ENCODE measurements around the gene PRPF40B.
"Not testable (repeated sequence)": the region's sequence is repeated elsewhere in the genome, so short reads cannot be mapped to it uniquely, and the experiment has no call there.

Gene PRPF40B

GRCh38 chr12:49609875-49610154 lies 13.5 kb upstream of the PRPF40B start:
- DNase-seq: no peak

GRCh38 chr12:49610785-49611184 lies 12.6 kb upstream of the PRPF40B start:
- DNase-seq: not testable (repeated sequence)

- DNase-seq: no peak
Measured at GRCh38 chr12:49612210-49612609, 11.2 kb upstream of the PRPF40B start.

GRCh38 chr12:49615725-49616124 lies 7.6 kb upstream of the PRPF40B start:
- no peak for DNase-seq

GRCh38 chr12:49616533-49617219 lies 6.7 kb upstream of the PRPF40B start:
- no peak for DNase-seq

GRCh38 chr12:49618576-49618975 lies 4.8 kb upstream of the PRPF40B start:
- DNase-seq: no peak

- no peak for DNase-seq
Measured at GRCh38 chr12:49619286-49619685, 4.1 kb upstream of the PRPF40B start.

- DNase-seq: no peak
Measured at GRCh38 chr12:49621651-49622500, 1.5 kb upstream of the PRPF40B start.

- DNase-seq: peak; percentile 15
Measured at GRCh38 chr12:49622501-49623141, 740 bp upstream of the PRPF40B start.

GRCh38 chr12:49624921-49625577 lies 1.7 kb downstream of the PRPF40B start:
- no peak for DNase-seq

- no peak for DNase-seq
Measured at GRCh38 chr12:49626169-49626835, 2.9 kb downstream of the PRPF40B start.

- DNase-seq: no peak
Measured at GRCh38 chr12:49626836-49627235, 3.5 kb downstream of the PRPF40B start.

- DNase-seq: no peak
Measured at GRCh38 chr12:49627752-49628360, 4.5 kb downstream of the PRPF40B start.

- DNase-seq: no peak
Measured at GRCh38 chr12:49631336-49631907, 8.1 kb downstream of the PRPF40B start.

- no peak for DNase-seq
Measured at GRCh38 chr12:49632401-49632800, 9.0 kb downstream of the PRPF40B start.

GRCh38 chr12:49632986-49633702 lies 9.8 kb downstream of the PRPF40B start:
- DNase-seq: no peak

- DNase-seq: no peak
Measured at GRCh38 chr12:49633703-49634345, 10.5 kb downstream of the PRPF40B start.

GRCh38 chr12:49635036-49635435 lies 11.7 kb downstream of the PRPF40B start:
- no peak for DNase-seq

GRCh38 chr12:49635656-49636055 lies 12.3 kb downstream of the PRPF40B start:
- no peak for DNase-seq

GRCh38 chr12:49636574-49636973 lies 13.2 kb downstream of the PRPF40B start:
- no peak for DNase-seq

All from activated CD4-positive, alpha-beta T cell treated with anti-CD3 and anti-CD28 coated beads for 1 hour (primary cell).